SIG-M5 treated with dmso at 0.1 percent for 504 hours (cell line): ENCODE results near the gene STARD8.
"Not testable (repeated sequence)": the region's sequence is repeated elsewhere in the genome, so short reads cannot be mapped to it uniquely, and the experiment has no call there.

Source experiments
- DNase-seq: peaks from one replicate; lab custom pipeline; 2025; ENCODE audit not compliant: unreplicated experiment; lab: John Stamatoyannopoulos, UW

The STARD8 gene

GRCh38 chrX:68717196-68717595 is 69.7 kb downstream of the STARD8 start:
- DNase-seq, result no peak

DNA sequence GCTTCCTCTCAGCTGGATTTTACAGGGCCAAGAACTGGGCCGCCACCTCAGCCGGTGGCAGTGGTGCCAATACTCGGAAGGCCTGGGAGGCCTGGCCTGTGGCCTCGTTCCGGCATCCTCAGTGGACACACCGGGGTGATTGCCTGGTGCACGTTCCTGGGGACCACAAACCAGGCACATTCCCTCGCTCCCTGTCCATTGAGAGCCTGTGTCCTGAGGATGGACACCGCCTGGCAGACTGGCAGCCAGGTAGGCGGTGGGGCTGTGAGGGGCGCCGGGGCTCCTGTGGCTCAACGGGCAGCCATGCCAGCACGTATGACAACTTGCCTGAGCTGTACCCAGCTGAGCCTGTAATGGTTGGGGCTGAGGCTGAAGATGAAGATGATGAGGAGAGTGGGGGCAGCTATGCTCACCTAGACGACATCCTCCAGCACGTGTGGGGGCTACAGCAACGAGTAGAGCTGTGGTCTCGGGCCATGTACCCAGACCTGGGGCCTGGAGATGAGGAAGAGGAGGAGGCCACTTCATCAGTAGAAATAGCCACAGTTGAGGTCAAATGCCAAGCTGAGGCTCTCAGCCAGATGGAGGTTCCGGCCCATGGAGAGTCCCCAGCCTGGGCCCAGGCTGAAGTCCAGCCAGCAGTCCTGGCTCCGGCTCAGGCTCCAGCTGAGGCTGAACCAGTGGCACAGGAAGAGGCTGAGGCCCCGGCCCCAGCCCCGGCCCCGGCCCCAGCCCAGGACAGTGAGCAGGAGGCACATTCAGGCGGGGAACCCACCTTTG is 70.4 kb downstream of the STARD8 start:
- DNase-seq, result no peak

GRCh38 chrX:68718443-68718820 is 71.0 kb downstream of the STARD8 start:
- DNase-seq, result no peak

DNA sequence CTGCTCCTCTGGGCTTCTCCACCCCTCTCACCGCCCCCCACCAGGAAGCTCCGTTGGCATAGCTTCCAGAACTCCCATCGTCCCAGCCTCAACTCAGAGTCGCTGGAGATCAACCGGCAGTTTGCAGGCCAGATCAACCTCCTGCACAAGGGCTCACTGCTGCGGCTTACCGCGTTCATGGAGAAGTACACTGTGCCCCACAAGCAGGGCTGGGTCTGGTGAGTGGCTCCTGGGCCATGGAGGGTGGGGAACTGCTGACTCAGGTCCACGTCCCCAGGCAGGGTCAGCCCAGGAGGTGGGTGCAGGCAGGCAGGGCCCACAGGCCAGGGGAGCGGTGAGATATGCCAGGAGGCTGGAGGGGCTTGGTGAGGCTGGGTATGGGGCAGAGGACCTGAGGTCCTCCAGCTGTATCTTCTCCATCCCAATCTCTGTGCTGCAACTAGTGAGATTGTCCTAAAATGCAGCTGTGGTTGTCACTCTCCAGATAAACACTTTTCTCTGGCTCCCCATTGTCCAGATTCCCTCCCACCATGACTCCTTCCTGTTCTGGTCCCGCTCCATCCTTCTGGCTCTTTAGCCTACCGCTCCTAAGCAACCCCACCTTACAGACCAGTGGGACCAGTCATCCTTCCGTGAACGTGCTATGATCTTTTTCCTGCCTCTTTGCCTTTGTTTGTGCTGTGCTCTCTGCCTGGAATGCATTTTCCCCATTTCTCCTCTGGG is 71.9 kb downstream of the STARD8 start:
- DNase-seq, result no peak

DNA sequence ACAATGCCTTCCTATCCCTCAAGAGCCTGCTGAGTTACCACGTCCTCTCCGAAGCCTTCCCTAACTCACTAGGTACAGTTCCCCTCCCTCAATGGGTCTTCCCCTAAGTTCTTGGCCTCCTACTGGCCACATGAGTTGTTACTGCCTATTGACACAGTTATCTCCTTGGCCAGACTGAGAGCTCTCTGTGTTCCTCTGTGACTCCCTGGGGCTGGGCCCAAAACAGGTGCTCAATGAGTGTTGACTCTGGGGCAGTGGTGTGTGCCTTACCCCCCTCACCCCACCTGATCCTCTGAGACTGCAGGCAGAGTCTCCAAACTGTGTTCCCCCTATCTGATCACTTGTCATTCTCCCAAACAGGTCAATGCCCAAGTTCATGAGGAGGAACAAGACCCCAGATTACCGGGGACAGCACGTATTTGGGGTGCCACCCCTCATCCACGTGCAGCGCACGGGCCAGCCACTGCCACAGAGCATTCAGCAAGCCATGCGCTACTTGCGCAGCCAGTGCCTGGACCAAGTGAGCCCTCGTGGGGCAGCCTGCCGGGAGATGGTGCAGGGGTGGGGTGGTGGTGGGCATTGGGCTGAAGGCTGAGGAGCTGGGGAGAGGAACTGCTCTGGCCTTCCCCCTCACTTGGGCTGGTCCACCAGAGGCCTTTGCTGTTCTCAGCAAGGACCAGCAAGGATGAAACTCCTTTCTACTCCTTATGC is 72.6 kb downstream of the STARD8 start:
- no peak for DNase-seq

DNA sequence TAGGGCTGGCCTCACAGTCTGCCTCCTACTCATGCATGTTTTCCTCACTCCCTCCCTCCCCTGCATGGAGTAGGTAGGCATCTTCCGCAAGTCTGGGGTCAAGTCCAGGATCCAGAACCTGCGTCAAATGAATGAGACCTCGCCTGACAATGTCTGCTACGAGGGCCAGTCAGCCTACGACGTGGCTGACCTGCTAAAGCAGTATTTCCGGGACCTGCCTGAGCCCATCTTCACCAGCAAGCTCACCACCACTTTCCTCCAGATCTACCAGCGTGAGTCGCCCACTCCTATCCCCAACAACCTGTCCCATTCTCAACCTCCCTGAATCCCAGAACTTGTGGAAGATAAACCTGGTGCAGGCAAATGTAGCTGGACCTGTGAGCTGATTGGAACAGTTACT is 73.4 kb downstream of the STARD8 start:
- no peak for DNase-seq

GRCh38 chrX:68721546-68721945 is 74.1 kb downstream of the STARD8 start:
- no peak for DNase-seq

DNA sequence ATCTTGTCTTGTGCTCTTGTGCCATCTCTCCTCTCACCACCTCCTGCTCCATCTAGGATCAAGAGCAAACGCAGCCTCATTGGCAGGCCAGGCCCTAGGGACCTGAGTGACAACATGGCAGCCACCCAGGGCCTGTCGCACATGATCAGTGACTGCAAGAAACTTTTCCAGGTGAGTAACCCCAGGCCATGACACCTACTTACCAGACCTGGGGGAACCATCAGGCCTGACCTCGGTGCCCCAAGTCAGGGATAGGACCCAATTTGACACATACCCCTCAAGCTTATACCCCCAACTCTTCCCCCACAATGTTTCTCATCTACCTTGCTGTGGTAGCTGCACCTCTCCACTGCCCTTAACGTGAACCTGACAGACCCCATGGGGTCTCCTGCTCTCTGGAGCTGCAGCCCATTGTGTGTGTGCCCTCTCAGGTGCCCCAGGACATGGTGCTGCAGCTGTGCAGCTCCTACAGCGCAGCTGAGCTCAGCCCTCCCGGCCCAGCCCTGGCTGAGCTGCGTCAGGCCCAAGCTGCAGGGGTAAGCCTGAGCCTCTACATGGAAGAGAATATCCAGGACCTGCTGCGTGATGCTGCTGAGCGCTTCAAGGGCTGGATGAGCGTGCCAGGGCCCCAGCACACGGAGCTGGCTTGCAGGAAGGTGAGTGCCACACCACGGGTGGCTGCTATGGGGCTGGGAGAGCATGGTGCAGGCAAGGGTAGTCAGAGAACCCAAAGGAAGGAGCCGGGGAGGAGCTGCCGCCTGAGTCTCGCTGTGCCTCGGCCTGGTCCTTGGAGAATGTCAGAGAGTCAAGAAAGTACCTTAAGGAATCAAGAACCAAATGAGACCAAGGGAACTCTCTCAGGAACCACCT is 74.8 kb downstream of the STARD8 start:
- no peak for DNase-seq

- DNase-seq, result no peak
These were observed 76.2 kb downstream of the STARD8 start for GRCh38 chrX:68723491-68724155.

DNA sequence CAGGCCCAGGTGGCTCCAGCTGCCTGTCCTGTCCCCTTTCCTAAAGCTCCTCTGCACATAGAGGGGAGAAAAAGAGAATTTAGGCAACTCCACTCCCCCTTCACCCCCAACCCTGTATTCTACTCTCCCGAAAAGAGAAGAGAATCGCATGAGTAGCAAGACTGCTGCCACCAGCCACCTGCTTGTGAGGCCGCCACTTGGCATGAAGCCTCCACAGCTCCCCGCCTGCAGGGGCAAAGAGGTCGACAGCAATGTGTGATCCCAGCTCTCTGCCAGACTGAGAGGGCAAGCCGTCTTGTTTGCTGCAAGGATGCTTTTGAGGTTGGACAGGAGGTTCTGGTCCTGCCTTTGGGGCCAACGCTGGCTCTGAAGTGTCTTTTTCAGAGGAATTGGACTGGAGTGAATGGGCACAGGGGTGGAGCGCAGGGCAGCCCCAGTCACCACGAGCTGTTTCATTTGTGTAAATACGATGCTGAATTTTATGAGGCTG is 77.1 kb downstream of the STARD8 start:
- DNase-seq, result no peak

DNA sequence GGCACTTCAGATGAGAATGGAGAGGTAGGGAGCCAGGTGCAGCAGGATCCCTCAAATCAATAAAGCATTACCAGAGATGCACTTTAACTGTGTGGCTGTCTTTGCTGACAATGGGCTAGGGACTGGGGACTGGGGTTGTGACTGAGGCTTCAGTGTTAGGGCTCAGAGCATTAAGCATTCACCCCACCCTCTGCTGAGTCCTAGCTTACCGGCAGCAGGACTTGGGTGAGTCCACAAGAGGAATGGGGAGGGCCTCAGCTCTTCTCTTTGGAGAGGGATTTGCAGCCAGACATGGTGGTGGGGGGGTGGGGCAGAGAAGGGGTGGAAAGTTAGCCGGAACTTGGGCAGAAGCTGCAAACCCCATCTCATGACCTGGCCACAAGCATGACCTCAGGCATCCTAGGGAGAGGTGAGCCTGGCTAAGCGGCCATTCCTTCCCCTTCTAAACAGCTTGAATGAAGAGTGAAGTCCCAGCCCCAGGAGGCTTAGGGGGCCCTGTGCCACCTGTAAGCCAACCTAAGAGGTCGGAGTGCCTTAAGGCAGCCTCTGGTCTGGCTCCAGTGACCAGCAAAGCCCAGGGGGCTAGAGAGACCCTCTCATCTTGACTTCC is 78.4 kb downstream of the STARD8 start:
- no peak for DNase-seq

DNA sequence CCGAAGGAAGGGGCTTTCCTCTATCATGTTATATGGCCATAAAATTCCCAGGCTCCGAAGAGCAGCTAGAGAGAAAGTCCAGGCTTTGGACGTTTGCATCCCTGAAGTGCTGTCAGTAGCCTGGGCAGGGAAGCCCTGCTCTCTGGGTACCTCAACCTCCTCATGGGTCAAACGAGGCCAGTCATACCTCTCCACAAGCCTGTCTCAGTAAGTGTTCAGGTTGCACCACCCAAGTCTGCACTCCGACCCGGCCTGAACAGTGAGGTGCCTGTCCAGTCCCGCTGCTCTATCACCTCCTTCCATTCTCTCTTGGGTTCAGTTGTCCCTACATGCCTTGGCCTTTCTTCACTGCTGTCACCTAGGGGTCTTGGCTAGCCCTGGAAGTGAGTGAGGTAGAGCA is 78.9 kb downstream of the STARD8 start:
- DNase-seq, result no peak

DNA sequence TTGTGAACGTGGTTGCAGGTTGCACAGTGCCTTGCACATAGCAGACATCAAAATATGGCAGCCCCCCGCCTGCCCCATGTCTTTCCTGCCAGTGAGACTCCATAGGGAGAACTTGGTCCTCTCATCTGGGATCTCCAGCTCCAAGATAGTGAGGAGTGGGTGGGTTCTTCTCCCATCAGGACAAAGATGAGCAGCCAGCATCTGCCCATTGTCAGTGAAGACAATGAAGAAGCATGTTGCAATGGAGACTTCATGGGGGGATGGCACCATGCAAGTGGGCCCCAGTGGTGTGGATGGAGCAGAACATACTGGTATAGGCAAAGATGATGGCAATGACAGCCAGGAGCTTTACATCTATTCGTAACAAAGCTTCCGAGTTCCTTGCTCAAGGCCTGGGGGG is 80.2 kb downstream of the STARD8 start:
- no peak for DNase-seq

- no peak for DNase-seq
These were observed 80.7 kb downstream of the STARD8 start for GRCh38 chrX:68728186-68728585.

DNA sequence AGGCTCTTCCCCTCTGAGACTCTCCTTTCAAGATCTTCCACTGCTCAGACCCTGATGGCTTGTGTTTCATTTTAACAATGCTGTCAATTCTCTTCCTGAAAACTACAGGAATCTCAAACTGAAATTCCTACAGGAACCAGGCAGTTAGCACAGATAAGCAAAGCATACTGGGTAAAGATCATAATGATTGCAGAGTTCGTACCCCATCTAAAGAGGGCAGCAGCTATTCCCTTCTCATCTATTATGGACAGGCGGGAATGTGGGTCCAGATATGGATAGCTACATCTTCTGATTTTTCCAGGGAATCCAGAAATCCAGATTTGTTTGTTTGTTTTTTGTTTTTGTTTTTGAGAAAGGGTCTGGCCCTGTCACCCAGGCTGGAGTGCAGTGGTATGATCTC is 83.8 kb downstream of the STARD8 start:
- DNase-seq, result no peak

DNA sequence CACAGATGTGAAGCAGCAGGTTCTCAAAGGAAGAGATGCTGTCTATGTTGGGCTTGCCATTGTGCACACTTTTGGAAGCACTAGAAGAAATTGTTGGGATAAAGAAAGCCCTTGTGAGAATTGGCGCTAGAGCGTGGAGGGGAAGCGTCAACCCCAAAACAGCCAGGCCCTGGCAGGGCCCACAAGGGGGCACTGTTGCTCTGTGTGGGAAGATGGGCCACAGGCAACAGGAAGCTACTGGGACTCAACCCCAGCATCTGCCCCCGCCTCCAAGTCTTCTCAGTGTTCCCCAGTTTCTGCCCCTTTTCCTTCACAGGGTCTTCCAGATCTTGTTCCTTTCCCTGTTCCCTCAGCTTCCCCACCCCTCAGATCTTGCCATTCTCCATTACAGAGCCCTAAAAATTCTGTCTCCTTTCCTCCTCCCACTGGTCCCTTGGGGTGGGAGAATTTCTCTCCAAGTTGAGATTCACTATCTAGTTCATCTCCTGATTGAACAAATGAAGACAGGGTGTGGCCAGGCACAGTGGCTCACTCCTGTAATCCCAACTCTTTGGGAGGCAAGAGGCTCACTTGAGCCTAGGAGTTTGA is 85.5 kb downstream of the STARD8 start:
- DNase-seq, result peak; percentile 12

- DNase-seq, result no peak
These were observed 87.8 kb downstream of the STARD8 start for GRCh38 chrX:68735266-68735665.

DNA sequence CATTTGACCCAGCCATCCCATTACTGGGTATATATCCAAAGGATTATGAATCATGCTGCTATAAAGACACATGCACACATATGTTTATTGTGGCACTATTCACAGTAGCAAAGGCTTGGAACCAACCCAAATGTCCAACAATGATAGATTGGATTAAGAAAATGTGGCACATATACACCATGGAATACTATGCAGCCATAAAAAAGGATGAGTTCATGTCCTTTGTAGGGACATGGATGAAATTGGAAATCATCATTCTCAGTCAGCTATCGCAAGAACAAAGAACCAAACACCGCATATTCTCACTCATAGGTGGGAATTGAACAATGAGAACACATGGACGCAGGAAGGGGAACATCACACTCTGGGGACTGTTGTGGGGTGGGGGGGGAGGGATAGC is 94.4 kb downstream of the STARD8 start:
- not testable (repeated sequence) for DNase-seq

- DNase-seq, result no peak
These were observed 96.3 kb downstream of the STARD8 start for GRCh38 chrX:68743754-68744153.

GRCh38 chrX:68746988-68747387 is 99.5 kb downstream of the STARD8 start:
- DNase-seq, result no peak
